ENCODE results near the gene PABPC1L.
"Not testable (repeated sequence)": the region's sequence is repeated elsewhere in the genome, so short reads cannot be mapped to it uniquely, and the experiment has no call there.

Gene PABPC1L

DNA sequence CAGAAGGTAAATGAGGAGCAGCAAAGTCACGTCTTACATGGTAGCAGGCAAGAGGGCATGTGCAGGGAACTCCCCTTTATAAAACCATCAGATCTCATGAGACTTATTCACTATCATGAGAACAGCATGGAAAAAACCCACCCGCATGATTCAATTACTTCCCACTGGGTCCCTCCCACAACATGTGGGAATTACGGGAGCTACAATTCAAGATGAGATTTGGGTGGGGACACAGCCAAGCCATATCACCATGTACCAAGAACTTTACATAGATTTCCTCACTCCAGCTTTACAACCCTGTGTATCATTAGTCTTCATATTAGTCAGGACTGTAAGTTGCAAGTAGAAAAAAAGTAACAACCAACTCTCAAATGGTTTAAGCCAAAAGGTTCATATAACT lies 45.4 kb upstream of the PABPC1L start:
- peaks cover 0 to 23% (median 2%) of the 10 kb centered on the region in 3 experiments for H3K27me3 ChIP-seq (ENCODE audit: control insufficient read depth in 3 of 3, insufficient read depth in 3 of 3, low read depth in 1 of 3, low read length in 3 of 3)
- WGBS, 2 donors (ENCODE audit: extremely low coverage in 2 of 2, insufficient read length in 2 of 2, insufficient replicate concordance in 1 of 2): no CpG with 5 or more reads among the region's 3 CpGs

DNA sequence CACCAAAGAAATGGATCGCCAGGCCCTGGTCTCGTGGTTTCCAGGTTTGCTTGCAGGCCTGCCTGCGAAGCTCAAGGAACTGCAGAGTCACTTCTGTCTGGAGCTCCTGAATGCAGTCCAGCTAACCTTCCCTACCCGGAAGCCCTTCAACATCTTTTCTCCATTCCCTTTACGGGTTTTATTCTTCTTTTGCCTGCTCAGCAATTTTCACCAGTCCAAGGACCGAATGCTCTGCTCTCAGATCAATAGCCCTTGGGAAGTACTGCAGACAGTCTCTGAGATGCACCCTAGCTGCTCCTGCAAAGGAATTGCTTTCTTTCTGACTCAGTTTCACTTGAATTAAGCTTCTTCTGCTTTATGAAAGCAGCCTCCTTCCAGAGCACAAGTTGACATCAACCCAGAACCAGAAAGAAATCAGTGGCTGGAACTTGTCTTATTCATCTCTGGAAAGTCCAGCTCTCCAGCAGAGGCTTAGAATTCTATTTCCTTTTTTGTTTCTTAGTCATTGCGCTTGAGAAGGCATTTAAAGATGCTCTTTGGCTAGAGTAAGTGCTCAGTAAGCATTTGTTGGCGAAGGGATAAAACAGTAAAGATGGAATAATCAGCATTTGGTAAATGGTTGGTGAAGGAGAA lies 43.0 kb upstream of the PABPC1L start:
- DNase-seq (ENCODE audit: low spot score): no peak
- H2AK5ac ChIP-seq (ENCODE audit: low read depth, low read length): no peak overlapping the region

More for the DNA sequence above, 45.4 kb upstream of the PABPC1L start:
- H3K4me1 ChIP-seq (ENCODE audit: control insufficient read depth in 2 of 2, insufficient read depth in 1 of 2, low read depth in 1 of 2, low read length in 2 of 2): peaks cover 0 to 12% of the 10 kb centered on the region in 2 donors
- H4K8ac ChIP-seq (ENCODE audit: low read depth, low read length); H3K4me2 ChIP-seq (ENCODE audit: insufficient read depth, low read length, poor library complexity, severe bottlenecking); H2AFZ ChIP-seq (ENCODE audit: low read length); H3K9me3 ChIP-seq (replicated peaks in 1 of 2; ENCODE audit: control insufficient read depth in 2 of 2, insufficient read depth in 1 of 2, low read depth in 1 of 2, low read length in 2 of 2); DNase-seq (ENCODE audit: low spot score); H2AK5ac ChIP-seq (ENCODE audit: low read depth, low read length); H3K9ac ChIP-seq (ENCODE audit: low read depth, low read length, poor library complexity); H3K18ac ChIP-seq (ENCODE audit: low read length); H2BK15ac ChIP-seq (ENCODE audit: low read length); H3K27ac ChIP-seq (replicated peaks; ENCODE audit: low read length); H4K91ac ChIP-seq (ENCODE audit: low read depth, low read length, poor library complexity); H2BK5ac ChIP-seq (ENCODE audit: low read length); H3K4ac ChIP-seq (ENCODE audit: low read length); H3K36me3 ChIP-seq (replicated peaks in 1 of 2; ENCODE audit: control insufficient read depth in 2 of 2, insufficient read depth in 2 of 2, low read length in 2 of 2); H3K14ac ChIP-seq (ENCODE audit: low read length); H3K4me3 ChIP-seq (ENCODE audit: low read length in 2 of 2); H2BK120ac ChIP-seq (ENCODE audit: low read depth, low read length); H3K23ac ChIP-seq (ENCODE audit: low read depth, low read length, poor library complexity); H3K79me1 ChIP-seq (ENCODE audit: low read depth, low read length); H2BK12ac ChIP-seq (ENCODE audit: low read length): not testable (repeated sequence)

GRCh38 chr20:44869471-44869870 lies 40.4 kb upstream of the PABPC1L start:
- WGBS, 2 donors (ENCODE audit: extremely low coverage in 2 of 2, insufficient read length in 2 of 2, insufficient replicate concordance in 1 of 2): no CpG with 5 or more reads among the region's 5 CpGs
- no peak for DNase-seq (ENCODE audit: low spot score)
- no peak overlapping the region for H2BK15ac ChIP-seq (ENCODE audit: low read length)

More for the DNA sequence above, 43.0 kb upstream of the PABPC1L start:
- Histone ChIP-seq H3K9ac (ENCODE audit: low read depth, low read length, poor library complexity) (no peak overlapping the region), H3K79me1 (ENCODE audit: low read depth, low read length) (no peaks in the 10 kb centered on the region), H3K18ac (ENCODE audit: low read length) (no peak overlapping the region), H2BK120ac (ENCODE audit: low read depth, low read length) (no peak overlapping the region), H3K23ac (ENCODE audit: low read depth, low read length, poor library complexity) (no peak overlapping the region), H3K14ac (ENCODE audit: low read length) (no peak overlapping the region), H3K4me1 (ENCODE audit: control insufficient read depth in 2 of 2, insufficient read depth in 1 of 2, low read depth in 1 of 2, low read length in 2 of 2) (peaks cover 0 to 12% of the 10 kb centered on the region in 2 donors), H2AFZ (ENCODE audit: low read length) (no peak overlapping the region), H3K4ac (ENCODE audit: low read length) (no peak overlapping the region), H2BK15ac (ENCODE audit: low read length) (no peak overlapping the region), H4K91ac (ENCODE audit: low read depth, low read length, poor library complexity) (no peak overlapping the region), H3K9me3 (replicated peaks in 1 of 2; ENCODE audit: control insufficient read depth in 2 of 2, insufficient read depth in 1 of 2, low read depth in 1 of 2, low read length in 2 of 2) (no peaks in the 10 kb centered on the region), H3K4me2 (ENCODE audit: insufficient read depth, low read length, poor library complexity, severe bottlenecking) (no peak overlapping the region), H4K8ac (ENCODE audit: low read depth, low read length) (no peak overlapping the region), H3K27me3 (ENCODE audit: control insufficient read depth in 3 of 3, insufficient read depth in 3 of 3, low read depth in 1 of 3, low read length in 3 of 3) (peaks cover 0 to 31% (median 2%) of the 10 kb centered on the region in 3 experiments), H3K27ac (replicated peaks; ENCODE audit: low read length) (no peak overlapping the region), H2BK12ac (ENCODE audit: low read length) (no peak overlapping the region), H3K36me3 (replicated peaks in 1 of 2; ENCODE audit: control insufficient read depth in 2 of 2, insufficient read depth in 2 of 2, low read length in 2 of 2) (no peaks in the 10 kb centered on the region), H2BK5ac (ENCODE audit: low read length) (no peak overlapping the region), H3K4me3 (ENCODE audit: low read length in 2 of 2) (no peak overlapping the region)
- WGBS, 2 donors (ENCODE audit: extremely low coverage in 2 of 2, insufficient read length in 2 of 2, insufficient replicate concordance in 1 of 2): no CpG with 5 or more reads among the region's 8 CpGs

GRCh38 chr20:44882360-44882759 lies 27.5 kb upstream of the PABPC1L start:
- not testable (repeated sequence) for H3K27ac ChIP-seq (replicated peaks; ENCODE audit: low read length); H3K23ac ChIP-seq (ENCODE audit: low read depth, low read length, poor library complexity); H4K8ac ChIP-seq (ENCODE audit: low read depth, low read length); H3K9me3 ChIP-seq (replicated peaks in 1 of 2; ENCODE audit: control insufficient read depth in 2 of 2, insufficient read depth in 1 of 2, low read depth in 1 of 2, low read length in 2 of 2); H2AFZ ChIP-seq (ENCODE audit: low read length); H3K4me2 ChIP-seq (ENCODE audit: insufficient read depth, low read length, poor library complexity, severe bottlenecking); H3K36me3 ChIP-seq (replicated peaks in 1 of 2; ENCODE audit: control insufficient read depth in 2 of 2, insufficient read depth in 2 of 2, low read length in 2 of 2); DNase-seq (ENCODE audit: low spot score); H3K14ac ChIP-seq (ENCODE audit: low read length); H3K9ac ChIP-seq (ENCODE audit: low read depth, low read length, poor library complexity); H2AK5ac ChIP-seq (ENCODE audit: low read depth, low read length); H3K79me1 ChIP-seq (ENCODE audit: low read depth, low read length); H3K4me1 ChIP-seq (ENCODE audit: control insufficient read depth in 2 of 2, insufficient read depth in 1 of 2, low read depth in 1 of 2, low read length in 2 of 2); H2BK12ac ChIP-seq (ENCODE audit: low read length); H2BK15ac ChIP-seq (ENCODE audit: low read length); H2BK5ac ChIP-seq (ENCODE audit: low read length); H3K4me3 ChIP-seq (ENCODE audit: low read length in 2 of 2); H3K4ac ChIP-seq (ENCODE audit: low read length); H2BK120ac ChIP-seq (ENCODE audit: low read depth, low read length); H3K18ac ChIP-seq (ENCODE audit: low read length); H4K91ac ChIP-seq (ENCODE audit: low read depth, low read length, poor library complexity)
- H3K27me3 ChIP-seq (ENCODE audit: control insufficient read depth in 3 of 3, insufficient read depth in 3 of 3, low read depth in 1 of 3, low read length in 3 of 3): peaks cover 0 to 11% (median 0%) of the 10 kb centered on the region in 3 experiments
- no CpG with 5 or more reads among the region's 4 CpGs for WGBS, 2 donors (ENCODE audit: extremely low coverage in 2 of 2, insufficient read length in 2 of 2, insufficient replicate concordance in 1 of 2)

More at GRCh38 chr20:44869471-44869870, 40.4 kb upstream of the PABPC1L start:
- Histone ChIP-seq H2BK5ac (ENCODE audit: low read length) (no peak overlapping the region), H4K91ac (ENCODE audit: low read depth, low read length, poor library complexity) (no peak overlapping the region), H3K79me1 (ENCODE audit: low read depth, low read length) (no peaks in the 10 kb centered on the region), H3K4me3 (ENCODE audit: low read length in 2 of 2) (no peak overlapping the region), H2BK120ac (ENCODE audit: low read depth, low read length) (no peak overlapping the region), H3K23ac (ENCODE audit: low read depth, low read length, poor library complexity) (no peak overlapping the region), H3K36me3 (replicated peaks in 1 of 2; ENCODE audit: control insufficient read depth in 2 of 2, insufficient read depth in 2 of 2, low read length in 2 of 2) (no peaks in the 10 kb centered on the region), H3K4ac (ENCODE audit: low read length) (no peak overlapping the region), H3K27ac (replicated peaks; ENCODE audit: low read length) (no peak overlapping the region), H4K8ac (ENCODE audit: low read depth, low read length) (no peak overlapping the region), H3K4me2 (ENCODE audit: insufficient read depth, low read length, poor library complexity, severe bottlenecking) (no peak overlapping the region), H3K9ac (ENCODE audit: low read depth, low read length, poor library complexity) (no peak overlapping the region), H3K9me3 (replicated peaks in 1 of 2; ENCODE audit: control insufficient read depth in 2 of 2, insufficient read depth in 1 of 2, low read depth in 1 of 2, low read length in 2 of 2) (no peaks in the 10 kb centered on the region), H3K14ac (ENCODE audit: low read length) (no peak overlapping the region), H3K27me3 (ENCODE audit: control insufficient read depth in 3 of 3, insufficient read depth in 3 of 3, low read depth in 1 of 3, low read length in 3 of 3) (peaks cover 0 to 39% (median 2%) of the 10 kb centered on the region in 3 experiments), H2AK5ac (ENCODE audit: low read depth, low read length) (no peak overlapping the region), H2BK12ac (ENCODE audit: low read length) (no peak overlapping the region), H2AFZ (ENCODE audit: low read length) (no peak overlapping the region), H3K4me1 (ENCODE audit: control insufficient read depth in 2 of 2, insufficient read depth in 1 of 2, low read depth in 1 of 2, low read length in 2 of 2) (no peaks in the 10 kb centered on the region), H3K18ac (ENCODE audit: low read length) (no peak overlapping the region)
